Tibial artery (tissue), 4 donors: ENCODE measurements around the gene ST7L.

Experiments used
- DNase-seq, 2 donors: peaks; one replicate each; pipeline ENCODE4 v3.0.0-alpha.2; 2019
- H3K27ac ChIP-seq, 2 donors: fragments of 200-600 bp; sonication (generic) in 1 of 2; 1 replicate in 1 of 2; 2 replicates in 1 of 2; pipeline ENCODE4 v1.5.1; 2018 to 2019; ENCODE audit warnings: mild to moderate bottlenecking in 1 of 2
- H3K27me3 ChIP-seq, 2 donors: fragments of 200-600 bp; sonication (generic) in 1 of 2; one replicate each; pipeline versions ENCODE4 v1.5.1 to v1.6.0; 2016 to 2019
- H3K36me3 ChIP-seq, 3 donors: fragments of 200-600 bp; sonication (generic) in 2 of 3; one replicate each; pipeline ENCODE4 v1.5.1; 2016 to 2019; ENCODE audit warnings: mild to moderate bottlenecking in 2 of 3
- H3K4me1 ChIP-seq, 4 donors: fragments of 200-600 bp; sonication (generic) in 2 of 4; 1 replicate in 3 of 4; 2 replicates in 1 of 4; pipeline ENCODE4 v1.5.1; 2016 to 2019
- H3K4me3 ChIP-seq, 2 donors: fragments of 200-600 bp; sonication (generic) in 1 of 2; 1 replicate in 1 of 2; 2 replicates in 1 of 2; pipeline ENCODE4 v1.5.1; 2018 to 2019; ENCODE audit warnings: mild to moderate bottlenecking in 2 of 2
- H3K9me3 ChIP-seq, 3 donors: fragments of 200-600 bp; sonication (generic) in 1 of 3; one replicate each; pipeline ENCODE4 v1.5.1; 2016 to 2019
- CTCF ChIP-seq, 2 experiments: fragments of 200-600 bp in 1 of 2; fragments of 450-650 bp in 1 of 2; IDR thresholded peaks; one replicate each; pipeline ENCODE4 v1.5.1; 2017 to 2019; ENCODE audit warnings: antibody characterized with exemption in 2 of 2, mild to moderate bottlenecking in 1 of 2, moderate library complexity in 1 of 2
- intact Hi-C: fragments of 100-400 bp; cut with DNase I; formaldehyde crosslinking; loops from one replicate; pipeline ENCODE4 v1.15.0; 2023; ENCODE audit warnings: low total_unique reads

ST7L gene

GRCh38 chr1:112576240-112576639, 42.7 kb downstream of the ST7L start:
- no peak for DNase-seq
- H3K4me3 ChIP-seq = no peak overlapping the region
- TF ChIP-seq CTCF (IDR thresholded peaks at IDR 0.05) = no peak
- intact Hi-C loops = no loop called here
- no peak overlapping the region for H3K27ac ChIP-seq
- H3K4me1 ChIP-seq = no peaks in the 10 kb centered on the region
- no peaks in the 10 kb centered on the region for H3K9me3 ChIP-seq
- H3K36me3 ChIP-seq = peaks cover 54 to 93% (median 59%) of the 10 kb centered on the region in 3 donors
- H3K27me3 ChIP-seq = no peaks in the 10 kb centered on the region

- H3K27me3 ChIP-seq = no peaks in the 10 kb centered on the region
- no peak overlapping the region for H3K4me3 ChIP-seq
- H3K9me3 ChIP-seq = no peaks in the 10 kb centered on the region
- no peak for TF ChIP-seq CTCF (IDR thresholded peaks at IDR 0.05)
- peaks cover 52 to 91% (median 56%) of the 10 kb centered on the region in 3 donors for H3K36me3 ChIP-seq
- H3K4me1 ChIP-seq = no peaks in the 10 kb centered on the region
- intact Hi-C loops = no loop called here
- no peak for DNase-seq
- no peak overlapping the region for H3K27ac ChIP-seq
Observed at GRCh38 chr1:112575154-112575804, 43.7 kb downstream of the ST7L start.

GRCh38 chr1:112565800-112566199, 53.1 kb downstream of the ST7L start:
- Histone ChIP-seq H3K4me1 (no peaks in the 10 kb centered on the region), H3K9me3 (no peaks in the 10 kb centered on the region), H3K36me3 (peaks cover 6 to 13% (median 10%) of the 10 kb centered on the region in 3 donors), H3K4me3 (no peak overlapping the region), H3K27me3 (no peaks in the 10 kb centered on the region), H3K27ac (no peak overlapping the region)
- no peak for DNase-seq
- intact Hi-C loops = no loop called here
- no peak for TF ChIP-seq CTCF (IDR thresholded peaks at IDR 0.05)

- peaks cover 14 to 23% (median 17%) of the 10 kb centered on the region in 3 donors for H3K36me3 ChIP-seq
- H3K4me1 ChIP-seq = no peaks in the 10 kb centered on the region
- no peak overlapping the region for H3K27ac ChIP-seq
- H3K27me3 ChIP-seq = no peaks in the 10 kb centered on the region
- intact Hi-C loops = no loop called here
- no peaks in the 10 kb centered on the region for H3K9me3 ChIP-seq
- no peak for TF ChIP-seq CTCF (IDR thresholded peaks at IDR 0.05)
- DNase-seq = no peak
- no peak overlapping the region for H3K4me3 ChIP-seq
Observed at GRCh38 chr1:112564081-112564480, 54.9 kb downstream of the ST7L start.

- TF ChIP-seq CTCF (IDR thresholded peaks at IDR 0.05) = no peak
- intact Hi-C loops = no loop called here
- Histone ChIP-seq H3K36me3 (peaks cover 11 to 25% (median 17%) of the 10 kb centered on the region in 3 donors), H3K4me3 (no peak overlapping the region), H3K9me3 (no peaks in the 10 kb centered on the region), H3K4me1 (no peaks in the 10 kb centered on the region), H3K27me3 (no peaks in the 10 kb centered on the region), H3K27ac (no peak overlapping the region)
- DNase-seq = no peak
Observed at GRCh38 chr1:112563341-112563740, 55.6 kb downstream of the ST7L start.

GRCh38 chr1:112558634-112559033, 60.3 kb downstream of the ST7L start:
- H3K27ac ChIP-seq = no peak overlapping the region
- DNase-seq = no peak
- TF ChIP-seq CTCF (IDR thresholded peaks at IDR 0.05) = no peak
- intact Hi-C loops = no loop called here
- no peaks in the 10 kb centered on the region for H3K9me3 ChIP-seq
- H3K4me3 ChIP-seq = no peak overlapping the region
- no peaks in the 10 kb centered on the region for H3K27me3 ChIP-seq
- no peaks in the 10 kb centered on the region for H3K4me1 ChIP-seq
- H3K36me3 ChIP-seq = peaks cover 15 to 28% (median 25%) of the 10 kb centered on the region in 3 donors
